ENCODE results near the gene HMGA1.

HMGA1 gene

DNA sequence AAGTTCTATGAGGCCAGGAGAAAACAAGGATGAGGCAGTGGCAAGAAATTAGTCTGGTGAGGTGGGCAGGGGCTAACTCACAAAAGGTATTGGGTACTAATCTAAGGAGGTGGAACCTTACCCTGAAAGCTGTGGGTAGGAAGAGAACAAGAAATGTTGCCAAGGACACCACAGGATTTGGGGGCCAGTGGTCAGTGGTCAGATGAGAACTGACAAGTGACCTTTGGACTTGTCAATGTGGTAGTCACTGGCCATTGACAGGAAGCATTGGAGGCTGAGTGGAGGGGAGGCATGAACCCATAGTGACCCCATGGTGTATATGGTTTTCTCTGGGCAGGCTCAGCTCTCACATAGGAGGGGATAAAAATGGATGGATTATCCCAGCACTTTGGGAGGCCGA, 37.5 kb downstream of the HMGA1 start:
- TF ChIP-seq, protein P1, sequence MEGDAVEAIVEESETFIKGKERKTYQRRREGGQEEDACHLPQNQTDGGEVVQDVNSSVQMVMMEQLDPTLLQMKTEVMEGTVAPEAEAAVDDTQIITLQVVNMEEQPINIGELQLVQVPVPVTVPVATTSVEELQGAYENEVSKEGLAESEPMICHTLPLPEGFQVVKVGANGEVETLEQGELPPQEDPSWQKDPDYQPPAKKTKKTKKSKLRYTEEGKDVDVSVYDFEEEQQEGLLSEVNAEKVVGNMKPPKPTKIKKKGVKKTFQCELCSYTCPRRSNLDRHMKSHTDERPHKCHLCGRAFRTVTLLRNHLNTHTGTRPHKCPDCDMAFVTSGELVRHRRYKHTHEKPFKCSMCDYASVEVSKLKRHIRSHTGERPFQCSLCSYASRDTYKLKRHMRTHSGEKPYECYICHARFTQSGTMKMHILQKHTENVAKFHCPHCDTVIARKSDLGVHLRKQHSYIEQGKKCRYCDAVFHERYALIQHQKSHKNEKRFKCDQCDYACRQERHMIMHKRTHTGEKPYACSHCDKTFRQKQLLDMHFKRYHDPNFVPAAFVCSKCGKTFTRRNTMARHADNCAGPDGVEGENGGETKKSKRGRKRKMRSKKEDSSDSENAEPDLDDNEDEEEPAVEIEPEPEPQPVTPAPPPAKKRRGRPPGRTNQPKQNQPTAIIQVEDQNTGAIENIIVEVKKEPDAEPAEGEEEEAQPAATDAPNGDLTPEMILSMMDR (IDR thresholded peaks at IDR 0.05; ENCODE audit: low read length, missing control alignments): no peak
- no peak overlapping the region for H3K4me3 ChIP-seq (replicated peaks; ENCODE audit: low read depth, low read length)
- DNase-seq (ENCODE audit: low read depth): no peak

DNA sequence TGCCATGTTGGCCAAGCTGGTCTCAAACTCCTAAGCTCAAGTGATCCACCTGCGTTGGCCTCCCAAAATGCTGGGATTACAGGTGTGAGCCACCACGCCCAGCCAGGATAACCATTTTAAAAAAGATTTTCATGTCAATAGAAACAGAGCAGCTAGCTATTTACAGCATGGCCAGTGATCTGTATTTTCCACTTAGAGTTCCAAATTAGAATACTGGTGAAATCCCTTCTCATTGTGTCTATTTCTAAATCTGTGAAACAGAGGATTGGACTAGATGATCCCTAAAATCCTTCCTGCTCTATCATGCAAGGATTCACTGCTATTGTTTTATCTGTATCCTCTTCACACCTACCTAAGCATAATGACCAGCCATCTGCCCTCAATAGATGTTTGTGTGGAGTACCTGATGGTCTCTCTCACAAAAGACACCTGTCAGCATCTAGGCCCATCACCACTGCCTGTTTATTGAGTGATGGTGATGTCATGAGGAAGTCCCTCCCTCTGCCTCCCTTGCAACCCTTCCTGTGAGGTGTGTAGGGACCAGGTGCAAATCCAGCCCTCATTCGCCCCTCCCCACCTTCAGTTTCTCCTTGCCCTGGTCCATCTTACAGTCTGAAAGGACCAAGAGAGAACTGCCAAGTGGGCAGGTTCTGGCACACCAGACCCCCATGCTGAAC, 38.6 kb downstream of the HMGA1 start:
- TF ChIP-seq, protein P1 (IDR thresholded peaks at IDR 0.05; ENCODE audit: low read length, missing control alignments): no peak

DNA sequence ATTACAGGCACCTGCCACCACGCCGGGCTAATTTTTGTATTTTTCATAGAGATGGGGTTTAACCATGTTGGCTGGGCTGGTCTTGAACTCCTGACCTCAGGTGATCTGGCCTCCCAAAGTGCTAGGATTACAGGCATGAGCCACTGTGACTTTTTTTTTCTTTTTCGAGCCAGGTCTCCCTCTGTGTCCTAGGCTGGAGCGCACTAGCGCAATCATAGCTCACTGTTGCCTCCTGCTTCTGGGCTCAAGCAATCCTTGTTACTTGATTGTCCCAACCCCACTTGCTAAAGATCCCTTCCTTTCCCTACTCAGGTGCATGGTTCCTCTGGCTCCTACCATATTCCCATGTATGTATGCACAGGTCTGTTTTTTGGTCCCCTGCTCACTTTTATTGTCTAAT, 39.5 kb downstream of the HMGA1 start:
- DNase-seq (ENCODE audit: low read depth): no peak
- TF ChIP-seq, protein P1 (IDR thresholded peaks at IDR 0.05; ENCODE audit: low read length, missing control alignments): no peak
- H3K4me3 ChIP-seq (replicated peaks; ENCODE audit: low read depth, low read length): no peak overlapping the region

More for the DNA sequence above, 38.6 kb downstream of the HMGA1 start:
- no peak for DNase-seq (ENCODE audit: low read depth)
- H3K4me3 ChIP-seq (replicated peaks; ENCODE audit: low read depth, low read length): no peak overlapping the region

DNA sequence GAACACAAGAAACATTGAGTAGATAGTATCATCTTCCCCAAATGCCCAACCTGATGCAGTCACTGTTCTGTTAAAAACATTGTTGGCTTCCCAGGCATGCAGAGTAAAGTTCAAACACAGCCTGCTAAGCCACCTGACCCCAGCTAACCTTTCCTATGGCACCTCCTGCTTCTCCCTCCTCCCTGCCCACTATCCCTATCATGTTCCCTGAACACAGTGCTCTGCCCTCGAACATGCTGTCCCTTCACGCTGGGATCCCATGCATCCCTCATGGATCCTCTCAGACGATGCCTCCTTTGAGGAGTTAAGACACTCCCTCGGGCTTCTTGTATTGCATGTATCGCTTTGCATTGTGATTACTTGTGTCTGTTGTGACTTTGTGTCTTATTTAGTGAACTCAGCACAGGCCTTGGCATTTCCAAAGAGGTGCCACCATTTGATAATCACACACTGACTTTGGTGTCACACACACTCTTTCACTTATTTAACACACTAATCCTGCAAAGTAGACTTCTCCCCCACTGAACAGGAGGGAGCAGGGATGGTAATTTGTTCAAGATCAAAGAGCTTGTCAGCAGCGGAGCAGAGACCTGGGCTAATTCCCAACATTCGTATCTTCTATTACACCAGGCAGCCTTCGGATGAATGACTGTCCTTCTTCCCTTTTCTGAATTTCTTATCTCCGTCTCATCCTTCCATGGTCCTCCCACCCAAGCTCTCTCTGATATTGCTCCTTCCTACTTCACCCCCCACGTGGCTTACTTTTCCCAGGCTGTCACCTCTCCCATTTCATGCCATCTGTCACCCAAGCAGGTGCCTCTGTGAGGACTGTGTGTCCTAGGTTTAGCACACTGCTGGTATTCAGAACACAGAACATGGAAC, 40.4 kb downstream of the HMGA1 start:
- H3K4me3 ChIP-seq (replicated peaks; ENCODE audit: low read depth, low read length): no peak overlapping the region
- TF ChIP-seq, protein P1 (IDR thresholded peaks at IDR 0.05; ENCODE audit: low read length, missing control alignments): no peak
- no peak for DNase-seq (ENCODE audit: low read depth)

DNA sequence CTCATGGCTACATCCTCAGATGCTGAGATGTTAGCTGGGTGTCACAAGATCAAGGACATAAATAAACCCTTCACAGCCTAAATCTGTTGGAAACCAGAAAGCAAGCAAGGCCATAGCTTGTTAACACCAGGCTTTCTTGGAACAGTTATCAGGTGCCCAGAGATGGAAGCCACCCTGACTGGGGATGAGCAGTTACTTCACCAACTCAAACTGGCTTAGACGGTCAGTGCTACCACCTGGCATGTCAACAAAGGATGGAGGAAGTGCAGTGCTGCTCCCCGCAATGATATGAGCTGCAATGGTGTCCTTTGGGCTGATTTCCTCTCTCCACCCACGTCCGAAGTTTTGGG, 41.1 kb downstream of the HMGA1 start:
- no peak overlapping the region for H3K4me3 ChIP-seq (replicated peaks; ENCODE audit: low read depth, low read length)
- DNase-seq (ENCODE audit: low read depth): no peak
- TF ChIP-seq, protein P1 (IDR thresholded peaks at IDR 0.05; ENCODE audit: low read length, missing control alignments): no peak

DNA sequence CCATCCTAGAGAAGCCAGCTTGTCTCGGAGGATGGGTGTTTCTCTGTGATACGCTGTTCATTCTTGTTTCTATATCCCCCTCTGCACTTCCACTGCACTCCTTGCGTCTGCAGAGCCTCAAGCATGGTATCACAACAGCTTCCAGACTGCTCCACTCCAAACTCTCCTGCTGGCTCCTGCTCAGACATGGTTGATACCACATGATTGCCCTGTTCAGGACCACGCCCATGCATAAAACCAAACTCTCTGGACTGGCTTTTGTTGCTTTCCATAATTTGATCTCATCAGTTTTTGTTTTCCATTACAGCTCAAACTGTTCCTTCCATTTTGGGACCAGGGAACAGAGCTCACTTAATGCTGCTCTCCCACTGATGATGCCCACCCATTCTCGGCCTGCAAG, 42.2 kb downstream of the HMGA1 start:
- DNase-seq (ENCODE audit: low read depth): no peak
- TF ChIP-seq, protein P1 (IDR thresholded peaks at IDR 0.05; ENCODE audit: low read length, missing control alignments): no peak
- no peak overlapping the region for H3K4me3 ChIP-seq (replicated peaks; ENCODE audit: low read depth, low read length)
